ENCODE results near the gene TRAK1.

Gene TRAK1

GRCh38 chr3:42123824-42124658, 32.9 kb downstream of the TRAK1 start:
- DNase-seq = no peak
- no peak overlapping the region for H3K4me2 ChIP-seq (ENCODE audit: low read depth, low read length)
- no peaks in the 10 kb centered on the region for H3K27me3 ChIP-seq (replicated peaks; ENCODE audit: insufficient read depth, low read length)
- H3K9me2 ChIP-seq (replicated peaks; ENCODE audit: insufficient read depth, low read length) = no peaks in the 10 kb centered on the region
- no peak overlapping the region for H3K9ac ChIP-seq (ENCODE audit: low read length)
- H3K4me3 ChIP-seq (ENCODE audit: low read length) = no peak overlapping the region
- H3K79me2 ChIP-seq (ENCODE audit: low read length) = peaks cover 39% of the 10 kb centered on the region; the same call in 1 of the 2 replicates
- H4K20me1 ChIP-seq (ENCODE audit: insufficient read depth, low read length) = no peaks in the 10 kb centered on the region
- no peaks in the 10 kb centered on the region for H3F3A ChIP-seq (ENCODE audit: insufficient read depth, low read length)
- no peak overlapping the region for H3K27ac ChIP-seq (ENCODE audit: low read length)
- H3K36me3 ChIP-seq (replicated peaks; ENCODE audit: insufficient read depth, low read length) = no peaks in the 10 kb centered on the region
- no peaks in the 10 kb centered on the region for H3K9me3 ChIP-seq (replicated peaks; ENCODE audit: insufficient read depth, low read length)
- H2AFZ ChIP-seq (ENCODE audit: low read length) = no peak overlapping the region
- no peak for TF ChIP-seq EZH2 (optimal IDR thresholded peaks at IDR 0.05; ENCODE audit: low read depth, low read length)
- TF ChIP-seq CTCF (IDR thresholded peaks at IDR 0.05; ENCODE audit: low read length) = no peak
- TF ChIP-seq EZH2phosphoT487 (IDR thresholded peaks at IDR 0.05; ENCODE audit: low read length) = no peak
- peaks cover 3% of the 10 kb centered on the region; the same call in 1 of the 2 replicates for H3K4me1 ChIP-seq (ENCODE audit: low read length)

- H3K27me3 ChIP-seq (replicated peaks; ENCODE audit: insufficient read depth, low read length) = no peaks in the 10 kb centered on the region
- no peaks in the 10 kb centered on the region for H4K20me1 ChIP-seq (ENCODE audit: insufficient read depth, low read length)
- TF ChIP-seq EZH2phosphoT487 (IDR thresholded peaks at IDR 0.05; ENCODE audit: low read length) (no peak), EZH2 (optimal IDR thresholded peaks at IDR 0.05; ENCODE audit: low read depth, low read length) (no peak), CTCF (IDR thresholded peaks at IDR 0.05; ENCODE audit: low read length) (no peak)
- no peak for DNase-seq
- no peak overlapping the region for H2AFZ ChIP-seq (ENCODE audit: low read length)
- no peaks in the 10 kb centered on the region for H3K9me2 ChIP-seq (replicated peaks; ENCODE audit: insufficient read depth, low read length)
- H3K4me1 ChIP-seq (ENCODE audit: low read length) = no peaks in the 10 kb centered on the region
- no peak overlapping the region for H3K27ac ChIP-seq (ENCODE audit: low read length)
- H3K9me3 ChIP-seq (replicated peaks; ENCODE audit: insufficient read depth, low read length) = no peaks in the 10 kb centered on the region
- no peaks in the 10 kb centered on the region for H3K36me3 ChIP-seq (replicated peaks; ENCODE audit: insufficient read depth, low read length)
- peaks cover 23% of the 10 kb centered on the region; the same call in 1 of the 2 replicates for H3K79me2 ChIP-seq (ENCODE audit: low read length)
- H3K4me2 ChIP-seq (ENCODE audit: low read depth, low read length) = no peak overlapping the region
- H3F3A ChIP-seq (ENCODE audit: insufficient read depth, low read length) = no peaks in the 10 kb centered on the region
- H3K4me3 ChIP-seq (ENCODE audit: low read length) = no peak overlapping the region
- H3K9ac ChIP-seq (ENCODE audit: low read length) = no peak overlapping the region
These were observed 36.1 kb downstream of the TRAK1 start for GRCh38 chr3:42127226-42127625.

GRCh38 chr3:42128526-42128925, 37.4 kb downstream of the TRAK1 start:
- Histone ChIP-seq H3K4me2 (ENCODE audit: low read depth, low read length) (no peak overlapping the region), H3K9ac (ENCODE audit: low read length) (no peak overlapping the region), H3K36me3 (replicated peaks; ENCODE audit: insufficient read depth, low read length) (no peaks in the 10 kb centered on the region), H4K20me1 (ENCODE audit: insufficient read depth, low read length) (no peaks in the 10 kb centered on the region), H3K9me2 (replicated peaks; ENCODE audit: insufficient read depth, low read length) (no peaks in the 10 kb centered on the region), H3K27me3 (replicated peaks; ENCODE audit: insufficient read depth, low read length) (no peaks in the 10 kb centered on the region), H3K4me3 (ENCODE audit: low read length) (no peak overlapping the region), H3K27ac (ENCODE audit: low read length) (no peak overlapping the region), H3K4me1 (ENCODE audit: low read length) (no peaks in the 10 kb centered on the region), H2AFZ (ENCODE audit: low read length) (no peak overlapping the region), H3K9me3 (replicated peaks; ENCODE audit: insufficient read depth, low read length) (no peaks in the 10 kb centered on the region), H3F3A (ENCODE audit: insufficient read depth, low read length) (no peaks in the 10 kb centered on the region), H3K79me2 (ENCODE audit: low read length) (peaks cover 18% of the 10 kb centered on the region)
- no peak for DNase-seq
- no peak for TF ChIP-seq EZH2phosphoT487 (IDR thresholded peaks at IDR 0.05; ENCODE audit: low read length)
- no peak for TF ChIP-seq CTCF (IDR thresholded peaks at IDR 0.05; ENCODE audit: low read length)
- TF ChIP-seq EZH2 (optimal IDR thresholded peaks at IDR 0.05; ENCODE audit: low read depth, low read length) = no peak

Data from MM.1S (cell line).